Tibial nerve (tissue), 3 donors: ENCODE measurements around the gene DHX58.
A peak's percentile ranks its signal among the peaks of the same experiment; 100 is the strongest.

Experiments
- POLR2A ChIP-seq, 2 donors: fragments of 450-650 bp; IDR thresholded peaks; one replicate each; pipeline ENCODE4 v1.6.1; 2017; ENCODE audit warnings: antibody characterized with exemption in 2 of 2, mild to moderate bottlenecking in 2 of 2, moderate library complexity in 2 of 2
- TF ChIP-seq, protein P1 (sequence below), 5 experiments: fragments of 200-600 bp in 3 of 5; fragments of 450-650 bp in 2 of 5; sonication (generic) in 3 of 5; IDR thresholded peaks; one replicate each; pipeline ENCODE4 v1.5.1; 2016 to 2019; ENCODE audit warnings: antibody characterized with exemption in 5 of 5, mild to moderate bottlenecking in 3 of 5, moderate library complexity in 2 of 5

DNA sequence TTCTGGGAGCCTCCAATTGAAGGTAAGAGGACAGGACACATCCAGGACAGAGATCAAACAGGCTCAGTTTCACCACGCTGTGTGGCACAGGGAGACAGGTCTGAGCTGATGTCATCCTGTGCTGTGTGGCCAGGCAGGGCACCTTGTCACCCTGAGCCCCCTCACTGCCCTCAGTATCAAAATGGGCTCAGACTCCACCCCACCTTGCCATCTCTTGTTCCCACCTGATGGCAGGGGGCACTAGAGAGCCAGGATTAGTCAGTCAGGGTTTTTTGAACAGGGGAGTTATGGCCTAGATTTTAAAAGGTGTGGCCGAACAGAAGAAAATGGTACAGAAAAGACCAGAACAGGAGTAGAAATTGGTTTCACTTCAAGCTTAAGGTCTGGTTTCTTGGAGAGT is 6.0 kb upstream of the DHX58 start:
- no peak for TF ChIP-seq POLR2A (IDR thresholded peaks at IDR 0.05)
- TF ChIP-seq, protein P1, sequence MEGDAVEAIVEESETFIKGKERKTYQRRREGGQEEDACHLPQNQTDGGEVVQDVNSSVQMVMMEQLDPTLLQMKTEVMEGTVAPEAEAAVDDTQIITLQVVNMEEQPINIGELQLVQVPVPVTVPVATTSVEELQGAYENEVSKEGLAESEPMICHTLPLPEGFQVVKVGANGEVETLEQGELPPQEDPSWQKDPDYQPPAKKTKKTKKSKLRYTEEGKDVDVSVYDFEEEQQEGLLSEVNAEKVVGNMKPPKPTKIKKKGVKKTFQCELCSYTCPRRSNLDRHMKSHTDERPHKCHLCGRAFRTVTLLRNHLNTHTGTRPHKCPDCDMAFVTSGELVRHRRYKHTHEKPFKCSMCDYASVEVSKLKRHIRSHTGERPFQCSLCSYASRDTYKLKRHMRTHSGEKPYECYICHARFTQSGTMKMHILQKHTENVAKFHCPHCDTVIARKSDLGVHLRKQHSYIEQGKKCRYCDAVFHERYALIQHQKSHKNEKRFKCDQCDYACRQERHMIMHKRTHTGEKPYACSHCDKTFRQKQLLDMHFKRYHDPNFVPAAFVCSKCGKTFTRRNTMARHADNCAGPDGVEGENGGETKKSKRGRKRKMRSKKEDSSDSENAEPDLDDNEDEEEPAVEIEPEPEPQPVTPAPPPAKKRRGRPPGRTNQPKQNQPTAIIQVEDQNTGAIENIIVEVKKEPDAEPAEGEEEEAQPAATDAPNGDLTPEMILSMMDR (IDR thresholded peaks at IDR 0.05) = peak in 2 of 5 experiments; percentile 10 to 17
